ENCODE data around the gene ANK2.
A peak's percentile ranks its signal among the peaks of the same experiment; 100 is the strongest.
"Not testable (repeated sequence)": the region's sequence is repeated elsewhere in the genome, so short reads cannot be mapped to it uniquely, and the experiment has no call there.

ANK2 gene

GRCh38 chr4:113221990-113222389 is 172.5 kb downstream of the ANK2 start:
- no peak for DNase-seq

GRCh38 chr4:113222471-113222870 is 173.0 kb downstream of the ANK2 start:
- DNase-seq = peak; percentile 24

GRCh38 chr4:113223001-113223400 is 173.5 kb downstream of the ANK2 start:
- DNase-seq = no peak

GRCh38 chr4:113232194-113232593 is 182.7 kb downstream of the ANK2 start:
- no peak for DNase-seq

- DNase-seq = no peak
Observed at GRCh38 chr4:113236916-113237315, 187.5 kb downstream of the ANK2 start.

GRCh38 chr4:113243312-113243711 is 193.9 kb downstream of the ANK2 start:
- no peak for DNase-seq

- DNase-seq = not testable (repeated sequence)
Observed at GRCh38 chr4:113244747-113245146, 195.3 kb downstream of the ANK2 start.

- no peak for DNase-seq
Observed at GRCh38 chr4:113248320-113248719, 198.9 kb downstream of the ANK2 start.

- no peak for DNase-seq
Observed at GRCh38 chr4:113255628-113256027, 206.2 kb downstream of the ANK2 start.

- DNase-seq = no peak
Observed at GRCh38 chr4:113256946-113257345, 207.5 kb downstream of the ANK2 start.

GRCh38 chr4:113260688-113261087 is 211.2 kb downstream of the ANK2 start:
- DNase-seq = no peak

- no peak for DNase-seq
Observed at GRCh38 chr4:113263274-113263673, 213.8 kb downstream of the ANK2 start.

GRCh38 chr4:113270520-113271319 is 221.3 kb downstream of the ANK2 start:
- no peak for DNase-seq

GRCh38 chr4:113272523-113272922 is 223.1 kb downstream of the ANK2 start:
- DNase-seq = no peak

GRCh38 chr4:113273721-113274220 is 224.3 kb downstream of the ANK2 start:
- DNase-seq = no peak

GRCh38 chr4:113276464-113277170 is 227.2 kb downstream of the ANK2 start:
- DNase-seq = peak; percentile 66

GRCh38 chr4:113278324-113278934 is 229.0 kb downstream of the ANK2 start:
- DNase-seq = peak; percentile 92

- DNase-seq = no peak
Observed at GRCh38 chr4:113285501-113285900, 236.0 kb downstream of the ANK2 start.

GRCh38 chr4:113288257-113288656 is 238.8 kb downstream of the ANK2 start:
- no peak for DNase-seq

GRCh38 chr4:113288696-113289095 is 239.2 kb downstream of the ANK2 start:
- peak; percentile 93 for DNase-seq

- peak; percentile 33 for DNase-seq
Observed at GRCh38 chr4:113289766-113290165, 240.3 kb downstream of the ANK2 start.

- DNase-seq = no peak
Observed at GRCh38 chr4:113290666-113291065, 241.2 kb downstream of the ANK2 start.

- peak; percentile 91 for DNase-seq
Observed at GRCh38 chr4:113292371-113293042, 243.1 kb downstream of the ANK2 start.

All from eye (tissue), 1 donor.